Measurements from ENCODE around the gene RAB7A. TPM values are rescaled to one million over a fixed set of nuclear protein-coding genes. Genes with fewer than 3 reads are reported as not detected.

The RAB7A gene
- total and polyA plus RNA-seq, 2 of the 4 experiments (the other 2 are of a cell fraction) = 57.0 to 240 TPM

- H2AFZ ChIP-seq (replicated peaks; ENCODE audit: low read length, poor library complexity) = no peak overlapping the region
- no peak overlapping the region for H3K9ac ChIP-seq (ENCODE audit: low read depth, low read length)
- no peak overlapping the region for H2BK5ac ChIP-seq (ENCODE audit: low read depth, low read length, poor library complexity, severe bottlenecking)
- no peak overlapping the region for H3K27ac ChIP-seq (ENCODE audit: insufficient read depth, low read length)
- intact Hi-C loops (cut with micrococcal nuclease) = no loop called here
- H4K20me1 ChIP-seq (ENCODE audit: insufficient read depth, low read length) = no peaks in the 10 kb centered on the region
- H2BK15ac ChIP-seq (ENCODE audit: low read depth, low read length) = no peak overlapping the region
- in situ Hi-C loops (cut with MboI; ENCODE audit: low sequenced_read_pairs) = no loop called here
- dilution Hi-C loops (cut with HindIII; ENCODE audit: low sequenced_read_pairs, unreplicated experiment) = no loop called here
- no peak overlapping the region for H2BK120ac ChIP-seq (ENCODE audit: low read depth, low read length)
- H3K9me3 ChIP-seq (ENCODE audit: control insufficient read depth, insufficient read depth, low read length) = no peaks in the 10 kb centered on the region
- ATAC-seq (ENCODE audit: low read depth) (no peak), DNase-seq (no peak)
- H4K8ac ChIP-seq (ENCODE audit: low read depth in 2 of 2, low read length in 2 of 2) = no peak overlapping the region
- TF ChIP-seq RCOR1 (IDR thresholded peaks at IDR 0.05; ENCODE audit: insufficient replicate concordance, low read length) (no peak), USF2 (IDR thresholded peaks at IDR 0.05; ENCODE audit: low read depth, low read length) (no peak), MXI1 (IDR thresholded peaks at IDR 0.05; ENCODE audit: borderline replicate concordance, low read depth, low read length) (no peak), CHD1 (IDR thresholded peaks at IDR 0.05; ENCODE audit: low read depth, low read length) (no peak), RAD21 (IDR thresholded peaks at IDR 0.05; ENCODE audit: low read length) (no peak), CEBPB (IDR thresholded peaks at IDR 0.05; ENCODE audit: low read depth, low read length) (no peak), CTCF (conservative IDR thresholded peaks at IDR 0.05; ENCODE audit: low read depth, low read length) (no peak), NFE2L2 (IDR thresholded peaks at IDR 0.05; ENCODE audit: low read depth, low read length) (no peak), SMC3 (IDR thresholded peaks at IDR 0.05; ENCODE audit: low read depth, low read length) (no peak), RFX5 (IDR thresholded peaks at IDR 0.05; ENCODE audit: low read depth, low read length) (no peak), MAFK (IDR thresholded peaks at IDR 0.05; ENCODE audit: low read depth, low read length) (no peak), BHLHE40 (IDR thresholded peaks at IDR 0.05; ENCODE audit: low read depth, low read length) (no peak), MAZ (IDR thresholded peaks at IDR 0.05; ENCODE audit: borderline replicate concordance, low read depth, low read length) (no peak), FOS (IDR thresholded peaks at IDR 0.05; ENCODE audit: low read depth, low read length) (no peak), POLR2A (IDR thresholded peaks at IDR 0.05; ENCODE audit: low read depth, low read length) (no peak), ELK1 (IDR thresholded peaks at IDR 0.05; ENCODE audit: borderline replicate concordance, low read depth, low read length) (no peak)
- H2BK20ac ChIP-seq (ENCODE audit: low read depth, low read length) = no peak overlapping the region
- CTCF ChIA-PET = no interaction called here
- no peak overlapping the region for H2AK5ac ChIP-seq (ENCODE audit: low read depth, low read length)
- no peak overlapping the region for H3K56ac ChIP-seq (ENCODE audit: extremely low read depth, insufficient read depth, low read length)
- no peak overlapping the region for H4K5ac ChIP-seq (ENCODE audit: low read depth, low read length)
- H3K4ac ChIP-seq (ENCODE audit: low read depth, low read length) = no peak overlapping the region
- no peaks in the 10 kb centered on the region for H3K9me1 ChIP-seq (ENCODE audit: insufficient read depth, low read length)
- peaks cover 9% of the 10 kb centered on the region for H3K4me1 ChIP-seq (ENCODE audit: control insufficient read depth, insufficient read depth, low read length)
- no peaks in the 10 kb centered on the region for H3K36me3 ChIP-seq (ENCODE audit: control insufficient read depth, insufficient read depth, low read length)
- no peak overlapping the region for H3K4me3 ChIP-seq (ENCODE audit: insufficient read depth, low read depth, low read length)
- peaks cover 3% of the 10 kb centered on the region for H3K27me3 ChIP-seq (ENCODE audit: control insufficient read depth, insufficient read depth, low read length)
- BruUV-seq (replicated peaks) = no TSS peak
- H3K23ac ChIP-seq (ENCODE audit: low read depth, low read length) = no peak overlapping the region
- no CpG with 5 or more reads among the region's 8 CpGs for WGBS, 2 experiments (ENCODE audit: extremely low coverage in 2 of 2, insufficient read length in 1 of 2)
- no peak overlapping the region for H4K91ac ChIP-seq (ENCODE audit: insufficient read depth, low read depth, low read length)
- no peaks in the 10 kb centered on the region for H3K79me1 ChIP-seq (ENCODE audit: low read depth in 1 of 2, low read length in 2 of 2)
- no peak overlapping the region for H3K4me2 ChIP-seq (ENCODE audit: low read depth, low read length)
- no peak overlapping the region for H2AK9ac ChIP-seq (replicated peaks; ENCODE audit: low read depth, low read length, poor library complexity)
- no peak overlapping the region for H3K14ac ChIP-seq (replicated peaks; ENCODE audit: low read depth, low read length)
- POLR2A ChIA-PET (ENCODE audit: unreplicated experiment) = no interaction called here
- no peak overlapping the region for H3K18ac ChIP-seq (ENCODE audit: low read depth, low read length)
Observed at GRCh38 chr3:128697341-128697740, 28.6 kb upstream of the RAB7A start.
